A549 treated with AZD9567 at 1 μM for 4 hours (cell line): ENCODE data around the gene PPOX. TPM values are rescaled to one million over a fixed set of nuclear protein-coding genes. Genes with fewer than 3 reads are reported as not detected.

ENCODE experiments used
- total RNA-seq: library from RNA; stranded (reverse); fragments of 200-300 nt; extraction: Qiagen RNA extraction; gene quantifications from 5 replicates; pipeline ENCODE4 v1.2.3, GENCODE V29; 2022; ENCODE audit not compliant: insufficient read depth

PPOX gene
- 13.4 to 18.9 TPM (median 16.2 TPM) in 5 replicates for total RNA-seq

DNA sequence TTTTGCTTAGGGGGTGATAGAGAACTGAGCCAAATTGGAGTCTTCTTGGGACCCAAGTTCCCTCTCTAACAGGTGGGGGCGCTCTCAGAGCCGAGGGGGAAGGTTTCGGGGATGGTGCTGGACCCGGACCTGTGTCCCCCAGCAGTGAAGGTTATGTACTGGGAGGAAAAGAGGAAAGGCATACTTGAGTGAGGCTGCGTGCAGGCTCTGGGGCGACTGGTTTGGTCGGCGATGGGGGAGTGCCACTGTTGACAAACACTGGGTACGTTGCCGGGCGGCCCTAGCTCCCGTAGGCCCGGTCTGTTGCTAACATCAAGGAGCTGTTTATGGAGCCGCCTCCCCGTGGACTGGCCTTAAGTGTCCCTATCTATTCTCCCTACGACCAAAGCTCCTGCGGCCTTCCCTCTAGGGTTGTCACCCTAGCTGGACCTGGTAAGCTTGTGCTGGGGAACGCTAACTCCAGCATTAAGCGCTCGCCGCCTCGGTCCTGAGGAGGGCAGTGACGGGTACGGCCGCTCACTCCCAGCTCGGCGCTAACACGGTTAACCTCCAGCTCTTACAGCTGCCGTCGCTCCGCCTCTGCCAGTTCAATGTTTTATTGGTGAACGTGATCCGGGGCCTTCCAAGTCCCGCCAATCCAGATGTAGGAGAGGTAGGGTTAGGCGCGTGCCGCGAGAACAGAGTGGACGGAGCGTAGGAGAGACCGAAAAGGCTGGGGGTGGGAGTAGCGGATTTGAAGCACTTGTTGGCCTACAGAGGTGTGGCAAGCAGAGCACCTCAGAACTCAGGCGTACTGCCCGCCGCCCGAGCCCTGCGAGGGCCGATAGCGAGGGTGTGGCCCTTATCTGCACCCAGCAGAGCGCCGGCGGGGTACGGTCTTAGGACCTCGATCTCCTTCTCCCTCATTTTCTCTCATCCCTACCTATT, at the start of gene PPOX:
TSS of gene PPOX (plus strand) at position 685 of the 927 bp plus-strand sequence. CDS start 422 bp downstream, outside the sequence.

DNA sequence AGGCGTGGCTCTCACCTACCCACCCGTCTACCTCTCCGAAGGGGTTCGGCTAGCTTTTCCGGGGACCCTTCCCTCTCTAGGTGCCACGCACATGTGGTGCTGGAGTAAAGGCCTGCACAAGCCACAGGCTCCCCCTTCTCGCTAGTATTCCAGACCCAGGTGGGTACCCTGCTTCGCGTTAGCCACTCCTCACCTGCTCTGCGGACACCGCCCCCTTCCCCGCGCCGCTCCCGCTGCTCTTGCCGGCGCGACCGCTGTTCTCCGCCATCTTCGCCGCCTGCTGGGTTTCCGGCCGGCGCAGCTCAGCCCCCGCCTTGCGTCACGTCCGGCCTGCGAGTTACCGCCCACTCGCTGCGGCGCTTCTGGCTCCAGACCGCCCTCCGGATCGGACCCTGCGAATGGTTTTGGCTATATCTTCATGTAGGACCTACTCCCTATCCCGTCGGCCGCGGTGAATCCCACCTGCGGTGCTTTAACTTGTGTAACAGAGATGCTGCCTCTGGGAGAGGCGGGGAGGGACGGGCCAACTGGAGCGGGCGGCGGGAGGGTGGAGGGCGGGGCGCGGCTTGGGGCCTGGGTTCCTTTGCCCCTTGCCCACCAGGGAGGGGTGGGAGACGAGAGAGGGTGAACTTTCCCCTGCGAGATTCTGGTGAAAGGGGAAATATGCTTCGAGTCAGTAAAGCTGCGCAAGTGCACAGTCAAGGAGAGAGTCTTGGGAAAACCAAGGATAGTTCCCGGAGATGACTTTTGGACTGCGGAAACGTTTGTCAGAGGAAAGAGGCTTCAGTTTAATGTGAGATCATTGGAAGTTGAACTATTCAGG, 48.3 kb upstream of the PPOX start, which contains the start of the genes NIT1 and PFDN2:
TSS of gene NIT1 (plus strand) at position 347 of the 823 bp plus-strand sequence. CDS start at position 419, 72 bp downstream.
TSS of gene PFDN2 (minus strand) at position 279 of the 823 bp plus-strand sequence. CDS start at position 268, 11 bp downstream.

DNA sequence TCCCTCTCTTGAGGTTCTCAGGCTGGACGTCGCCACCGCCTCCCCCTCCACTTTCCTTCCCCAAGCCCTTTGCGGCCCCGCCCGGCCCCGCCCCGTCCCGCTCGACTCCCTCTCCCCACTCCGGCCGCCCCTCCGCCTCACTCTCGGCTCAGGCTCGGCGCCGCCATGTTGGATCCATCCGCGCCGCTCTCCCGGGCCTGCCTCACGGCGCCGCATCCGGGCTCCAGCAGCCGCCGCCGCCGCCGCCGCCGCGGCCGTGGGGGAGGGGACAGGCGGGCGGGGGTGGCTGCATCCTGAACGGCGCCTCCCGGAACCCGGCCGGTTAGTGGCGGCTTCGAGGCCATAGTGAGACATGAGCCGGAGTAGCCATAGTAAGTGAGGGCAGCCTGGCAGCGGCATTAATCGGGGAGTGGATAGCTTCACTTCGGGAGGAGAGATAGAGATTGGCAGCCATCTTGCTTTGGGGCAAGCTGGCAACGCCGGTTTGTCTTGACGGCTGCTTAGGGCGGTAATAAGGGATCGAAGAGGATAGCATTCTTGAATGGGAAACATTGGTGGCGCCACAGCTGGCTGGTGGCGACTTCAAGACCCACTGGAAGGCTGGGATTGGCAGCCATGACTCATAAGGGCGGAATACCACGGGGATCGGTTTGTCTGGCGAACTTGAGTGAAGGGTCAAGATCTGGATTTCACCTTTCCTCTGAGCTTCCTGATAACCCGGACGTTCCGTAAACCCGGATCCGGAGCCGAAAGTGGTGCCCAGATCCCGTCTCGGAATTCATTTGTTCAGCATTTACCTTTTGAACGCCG, 33.6 kb upstream of the PPOX start, which contains the start of gene DEDD:
TSS of gene DEDD (minus strand) at position 258 of the 810 bp plus-strand sequence. CDS start 8,205 bp downstream, outside the sequence.

DNA sequence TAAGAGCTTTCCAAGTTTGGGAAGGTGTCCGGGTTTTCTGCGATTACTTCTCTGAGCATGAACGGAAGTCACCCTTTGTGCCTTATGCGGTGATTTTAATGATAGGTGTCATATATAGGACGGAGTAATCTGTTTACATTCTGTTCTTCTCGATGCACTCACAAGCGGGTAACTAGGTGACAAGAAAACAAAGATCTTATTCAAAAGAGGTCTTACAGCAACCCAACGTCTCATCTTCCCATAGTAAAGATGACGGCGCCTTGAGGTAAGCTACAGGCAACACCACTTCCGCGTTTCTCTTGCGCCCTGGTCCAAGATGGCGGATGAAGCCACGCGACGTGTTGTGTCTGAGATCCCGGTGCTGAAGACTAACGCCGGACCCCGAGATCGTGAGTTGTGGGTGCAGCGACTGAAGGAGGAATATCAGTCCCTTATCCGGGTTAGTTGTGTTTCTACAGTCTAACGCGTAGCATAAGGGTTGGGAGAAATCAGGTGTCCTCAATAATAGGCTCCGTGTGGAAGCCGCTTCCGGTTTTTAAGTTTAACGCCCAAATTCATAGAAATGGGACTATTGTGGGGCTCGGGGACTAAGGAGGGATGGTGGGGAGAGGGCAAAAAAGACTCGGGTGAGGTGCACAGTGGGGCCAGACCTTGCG, 12.4 kb upstream of the PPOX start, which contains the start of gene UFC1:
TSS of gene UFC1 (plus strand) at position 297 of the 656 bp plus-strand sequence. CDS start at position 317, 20 bp downstream.

DNA sequence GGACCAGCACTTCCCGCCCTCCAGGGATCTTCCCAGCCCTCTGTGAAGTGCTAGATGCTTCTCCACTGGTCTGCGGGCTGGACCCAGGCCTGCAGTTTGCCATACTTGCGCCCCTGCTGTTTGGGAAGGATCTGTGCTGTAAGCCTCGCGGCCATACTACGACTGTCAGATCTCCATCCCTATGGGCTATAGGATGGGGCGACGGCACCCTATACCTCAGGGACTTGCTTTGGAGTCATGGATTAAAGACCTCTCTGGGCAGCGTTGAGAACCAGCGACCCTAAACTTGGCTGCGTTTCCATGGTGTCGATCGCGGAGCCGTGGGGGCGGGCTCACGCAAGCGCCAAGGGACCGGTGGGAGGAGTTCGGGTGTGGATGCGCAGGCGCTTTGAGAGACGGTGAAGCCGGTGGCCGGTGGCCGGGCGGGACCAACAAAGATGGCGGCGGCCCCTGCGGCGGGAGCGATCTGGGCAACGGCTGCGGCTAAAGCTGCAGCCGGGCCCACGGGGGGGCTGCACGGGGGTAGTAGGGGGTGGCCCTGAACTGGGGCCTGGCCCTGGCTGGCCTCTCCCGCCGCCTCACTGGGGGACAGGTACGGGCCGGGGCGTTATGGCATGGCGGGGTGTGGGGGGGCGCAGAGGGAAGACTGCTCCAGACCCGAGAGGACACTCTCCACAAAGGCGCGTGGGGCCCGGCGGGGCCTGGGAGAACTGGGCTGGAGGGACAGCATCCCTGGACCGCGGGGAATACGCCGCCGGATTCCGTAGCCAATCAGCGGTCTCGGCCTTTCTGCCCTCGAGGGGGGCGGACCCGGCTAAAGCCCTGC, 6.9 kb upstream of the PPOX start, which contains the start of gene USP21:
TSS of gene USP21 (plus strand) at position 414 of the 826 bp plus-strand sequence. CDS start 1,141 bp downstream, outside the sequence.

DNA sequence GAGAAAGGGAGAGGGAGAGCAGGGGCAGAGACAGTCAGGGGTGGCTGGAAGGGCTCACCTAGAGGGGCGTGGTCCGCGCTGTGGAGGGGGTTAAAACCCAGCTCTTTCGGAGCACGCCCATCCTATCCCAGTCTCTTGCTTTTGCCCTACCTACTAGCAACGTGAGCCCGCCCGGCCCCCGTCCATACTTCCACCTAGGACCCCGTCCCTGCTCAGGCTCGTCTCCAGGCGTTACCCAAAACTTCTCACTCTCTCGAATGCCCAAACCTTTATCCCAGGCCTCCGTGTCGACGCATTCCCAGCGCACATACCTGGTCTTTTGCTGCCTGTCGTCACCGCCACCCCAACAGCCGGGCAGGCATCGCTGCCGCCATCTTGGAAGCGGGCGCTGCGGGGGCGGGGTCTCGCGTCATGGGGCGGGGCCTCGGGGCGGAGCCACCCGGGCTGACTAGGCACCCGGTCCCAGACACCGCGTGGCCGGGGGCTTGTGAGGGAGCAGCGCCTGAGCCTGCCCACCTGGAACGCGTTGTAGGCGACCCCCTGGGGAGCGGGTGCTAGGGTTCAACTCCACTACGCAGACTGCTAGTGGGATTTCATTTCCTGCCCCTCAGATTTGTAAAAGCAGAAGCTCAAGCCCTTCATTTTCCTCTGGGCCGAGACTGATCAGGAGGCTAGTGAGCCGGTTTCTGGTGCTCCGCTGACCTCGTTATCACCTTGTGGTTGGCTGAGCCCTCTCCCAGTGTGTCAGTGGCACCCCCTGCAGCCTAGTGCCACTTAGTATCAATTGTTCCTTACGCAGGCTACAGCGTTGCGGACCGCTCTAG, 11.1 kb downstream of the PPOX start, which contains the start of gene B4GALT3:
TSS of gene B4GALT3 (minus strand) at position 396 of the 824 bp plus-strand sequence. CDS start 1,447 bp downstream, outside the sequence.

DNA sequence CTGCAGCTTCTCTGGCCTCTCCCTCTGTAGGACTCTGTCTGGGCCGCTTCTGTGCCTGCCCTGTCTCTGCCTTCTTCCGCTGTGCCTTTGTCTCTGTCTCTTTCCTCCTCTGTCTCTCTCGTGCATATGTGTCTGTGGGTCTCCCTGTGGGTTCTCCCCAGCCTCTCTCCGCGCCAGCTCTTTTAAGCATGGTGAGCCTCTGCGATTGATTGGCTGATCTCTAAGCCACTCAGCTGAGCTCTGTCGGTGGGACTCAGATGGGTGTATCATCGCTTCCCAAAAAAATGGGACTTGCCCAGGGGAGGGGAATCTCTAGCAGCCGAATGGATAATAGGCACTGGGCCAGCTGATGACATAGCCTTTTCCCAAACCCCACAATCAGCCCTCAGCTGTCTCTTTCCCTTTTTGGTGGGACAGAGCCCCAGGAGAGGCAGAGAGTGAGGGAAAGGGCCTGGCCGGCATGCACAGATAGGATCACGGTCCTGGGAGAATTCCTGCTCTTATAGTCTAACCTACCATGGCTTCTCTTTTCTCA, 32.7 kb downstream of the PPOX start, which contains the start of gene ADAMTS4:
TSS of gene ADAMTS4 (minus strand) at position 158 of the 535 bp plus-strand sequence. CDS start 427 bp downstream, outside the sequence.

DNA sequence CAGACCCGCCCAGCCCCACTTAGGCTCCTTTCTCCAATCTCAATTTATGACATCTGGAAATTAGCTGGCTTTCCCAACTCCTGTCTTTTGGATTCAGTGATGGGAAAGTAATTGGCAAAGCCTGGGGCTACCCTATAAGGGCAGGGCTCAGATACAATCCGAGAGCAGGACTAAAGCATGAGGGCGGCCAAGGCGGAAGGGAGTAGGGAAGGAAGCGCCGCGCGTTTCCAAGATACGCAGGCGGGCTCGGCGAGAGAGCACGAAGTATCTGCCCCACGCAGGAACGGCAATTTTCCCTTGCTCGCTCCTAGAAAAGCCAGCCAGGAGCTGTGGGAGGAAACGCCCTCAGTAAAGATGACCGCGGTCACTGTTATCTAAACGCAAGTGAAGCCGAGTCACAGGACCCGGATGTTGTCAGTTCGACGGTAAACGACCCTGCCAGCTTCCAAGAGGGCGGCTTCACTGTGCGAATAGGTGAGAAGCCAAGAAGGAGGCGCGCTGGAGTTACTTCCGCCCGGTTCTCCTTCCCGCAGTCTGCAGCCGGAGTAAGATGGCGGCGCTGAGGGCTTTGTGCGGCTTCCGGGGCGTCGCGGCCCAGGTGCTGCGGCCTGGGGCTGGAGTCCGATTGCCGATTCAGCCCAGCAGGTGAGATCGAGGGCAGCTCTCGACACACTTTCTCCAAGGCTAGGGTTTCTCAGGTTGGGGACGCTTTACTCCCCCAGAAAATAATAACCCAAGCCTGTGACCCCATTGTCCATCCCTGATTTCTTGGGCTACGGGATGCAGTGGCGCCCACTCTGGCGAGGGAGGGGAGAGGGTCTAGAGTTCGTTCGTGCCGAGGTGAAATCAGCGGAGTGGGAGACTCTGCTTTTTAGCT, 35.8 kb downstream of the PPOX start, which contains the start of gene NDUFS2:
TSS of gene NDUFS2 (plus strand) at position 532 of the 877 bp plus-strand sequence. CDS start at position 551, 19 bp downstream.

DNA sequence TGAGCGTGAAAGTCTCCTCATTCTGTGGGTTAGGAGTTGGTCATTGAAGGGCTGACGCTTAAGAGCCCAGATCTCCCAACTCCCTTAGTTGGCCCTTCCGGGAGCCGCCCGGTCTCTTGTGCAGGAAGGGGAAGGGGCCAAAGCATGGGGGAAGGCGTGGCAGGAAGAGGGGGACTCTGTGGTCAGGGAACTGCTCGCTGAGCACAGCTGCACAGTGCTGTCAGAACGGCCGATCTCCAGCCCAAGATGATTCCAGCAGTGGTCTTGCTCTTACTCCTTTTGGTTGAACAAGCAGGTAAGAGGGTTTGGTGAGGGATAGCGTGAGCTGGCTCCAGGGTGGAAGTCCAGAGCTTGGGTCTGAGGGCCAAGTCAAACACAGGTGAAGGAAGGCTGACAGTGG, 48.9 kb downstream of the PPOX start, which contains the start of gene FCER1G:
TSS of gene FCER1G (plus strand) at position 220 of the 400 bp plus-strand sequence. CDS start at position 247, 27 bp downstream.

Other genes starting within 250 kb of the PPOX start
- 0.21 to 0.57 TPM (median 0.42 TPM) in 4 of 5 replicates, not detected in the other for gene ITLN2, start 211.6 kb upstream of the PPOX start, total RNA-seq
- gene F11R, start 145.3 kb upstream of the PPOX start, total RNA-seq, result 42.6 to 53.0 TPM (median 51.4 TPM) in 5 replicates
- gene TSTD1, start 127.5 kb upstream of the PPOX start, total RNA-seq, result 0.21 to 0.50 TPM (median 0.36 TPM) in 4 of 5 replicates, not detected in the other
- 44.7 to 50.9 TPM (median 49.1 TPM) in 5 replicates for gene USF1, start 120.4 kb upstream of the PPOX start, total RNA-seq
- 0.05 to 0.11 TPM (median 0.09 TPM) in 4 of 5 replicates, not detected in the other for gene ARHGAP30, start 96.5 kb upstream of the PPOX start, total RNA-seq
- 0.82 to 1.6 TPM (median 1.5 TPM) in 5 replicates for gene NECTIN4, start 76.9 kb upstream of the PPOX start, total RNA-seq
- gene KLHDC9, start 68.1 kb upstream of the PPOX start, total RNA-seq, result 1.3 to 3.0 TPM (median 1.7 TPM) in 4 of 5 replicates, not detected in the other
- gene PFDN2, start 48.4 kb upstream of the PPOX start, total RNA-seq, result 104 to 114 TPM (median 107 TPM) in 5 replicates
- 19.5 to 32.3 TPM (median 30.3 TPM) in 5 replicates for gene NIT1, start 48.3 kb upstream of the PPOX start, total RNA-seq
- gene DEDD, start 33.8 kb upstream of the PPOX start, total RNA-seq, result 26.9 to 31.1 TPM (median 29.9 TPM) in 5 replicates
- 83.6 to 117 TPM (median 85.0 TPM) in 5 replicates for gene UFC1, start 12.4 kb upstream of the PPOX start, total RNA-seq
- 20.4 to 25.2 TPM (median 21.7 TPM) in 5 replicates for gene USP21, start 6.9 kb upstream of the PPOX start, total RNA-seq
- 20.0 to 28.4 TPM (median 27.3 TPM) in 5 replicates for gene B4GALT3, start 11.1 kb downstream of the PPOX start, total RNA-seq
- 0.01 to 0.03 TPM in 2 of 5 replicates, not detected in the others for gene ADAMTS4, start 32.6 kb downstream of the PPOX start, total RNA-seq
- 76.0 to 87.5 TPM (median 80.1 TPM) in 5 replicates for gene NDUFS2, start 35.9 kb downstream of the PPOX start, total RNA-seq
- gene FCER1G, start 48.9 kb downstream of the PPOX start, total RNA-seq, result 0.16 to 0.32 TPM (median 0.27 TPM) in 4 of 5 replicates, not detected in the other
- 32.6 TPM in 1 of 5 replicates, not detected in the others for gene APOA2, start 57.2 kb downstream of the PPOX start, total RNA-seq
- gene TOMM40L, start 59.6 kb downstream of the PPOX start, total RNA-seq, result 8.5 to 15.8 TPM (median 10.7 TPM) in 5 replicates
- 0.07 TPM in 1 of 5 replicates, not detected in the others for gene NR1I3, start 71.8 kb downstream of the PPOX start, total RNA-seq
- 0.06 to 0.13 TPM in 2 of 5 replicates, not detected in the others for gene PCP4L1, start 92.3 kb downstream of the PPOX start, total RNA-seq
- 0.18 to 0.26 TPM (median 0.23 TPM) in 4 of 5 replicates, not detected in the other for gene MPZ, start 143.5 kb downstream of the PPOX start, total RNA-seq
- 238 to 251 TPM (median 247 TPM) in 5 replicates for gene SDHC, start 148.0 kb downstream of the PPOX start, total RNA-seq
- gene CFAP126, start 201.4 kb downstream of the PPOX start, total RNA-seq, result 0.18 to 0.44 TPM (median 0.26 TPM) in 3 of 5 replicates, not detected in the others